Measurements from ENCODE around the gene ZBTB16.

DNA sequence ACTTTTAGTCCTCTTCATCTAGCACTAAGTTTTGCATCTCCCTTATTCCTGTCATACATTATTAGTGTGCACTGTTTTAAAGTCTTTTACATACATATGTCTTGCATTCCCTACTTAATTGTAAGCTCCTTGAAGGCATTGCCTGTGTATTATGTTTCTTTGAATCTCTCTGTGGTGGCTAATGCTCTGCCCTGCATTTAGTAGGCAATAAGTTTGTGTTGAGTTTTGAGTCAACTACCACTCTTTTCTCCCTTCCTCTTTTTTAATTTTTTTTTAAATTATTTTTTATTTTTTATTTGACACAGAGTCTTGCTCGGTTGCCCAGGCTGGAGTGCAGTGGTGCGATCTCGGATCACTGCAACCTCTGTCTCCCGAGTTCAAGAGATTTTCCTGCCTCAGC is 78.9 kb downstream of the ZBTB16 start:
- TF ChIP-seq POLR2AphosphoS5 (IDR thresholded peaks at IDR 0.05) (no peak), POLR2A (IDR thresholded peaks at IDR 0.05) (no peak)
- TF ChIP-seq, protein P1, sequence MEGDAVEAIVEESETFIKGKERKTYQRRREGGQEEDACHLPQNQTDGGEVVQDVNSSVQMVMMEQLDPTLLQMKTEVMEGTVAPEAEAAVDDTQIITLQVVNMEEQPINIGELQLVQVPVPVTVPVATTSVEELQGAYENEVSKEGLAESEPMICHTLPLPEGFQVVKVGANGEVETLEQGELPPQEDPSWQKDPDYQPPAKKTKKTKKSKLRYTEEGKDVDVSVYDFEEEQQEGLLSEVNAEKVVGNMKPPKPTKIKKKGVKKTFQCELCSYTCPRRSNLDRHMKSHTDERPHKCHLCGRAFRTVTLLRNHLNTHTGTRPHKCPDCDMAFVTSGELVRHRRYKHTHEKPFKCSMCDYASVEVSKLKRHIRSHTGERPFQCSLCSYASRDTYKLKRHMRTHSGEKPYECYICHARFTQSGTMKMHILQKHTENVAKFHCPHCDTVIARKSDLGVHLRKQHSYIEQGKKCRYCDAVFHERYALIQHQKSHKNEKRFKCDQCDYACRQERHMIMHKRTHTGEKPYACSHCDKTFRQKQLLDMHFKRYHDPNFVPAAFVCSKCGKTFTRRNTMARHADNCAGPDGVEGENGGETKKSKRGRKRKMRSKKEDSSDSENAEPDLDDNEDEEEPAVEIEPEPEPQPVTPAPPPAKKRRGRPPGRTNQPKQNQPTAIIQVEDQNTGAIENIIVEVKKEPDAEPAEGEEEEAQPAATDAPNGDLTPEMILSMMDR (IDR thresholded peaks at IDR 0.05): no peak

All from stomach (tissue), 4 donors.